Pancreas (tissue), 10 donors: ENCODE results near the gene CDKN1B. TPM values are rescaled to one million over a fixed set of nuclear protein-coding genes. Genes with fewer than 3 reads are reported as not detected.

Experiments
- ATAC-seq, 4 donors: fragments of 200-7000 bp; cut with Tn5 transposase; one replicate each; pipeline versions ENCODE4 v1.8.0 to v1.9.1; 2020; ENCODE audit warnings: mild to moderate bottlenecking in 4 of 4, moderate library complexity in 4 of 4
- DNase-seq, 6 donors: peaks; one replicate each; pipeline ENCODE4 v3.0.0-alpha.2; 2020
- FAIRE-seq: peaks from 2 replicates; lab custom pipeline; 2012; peaks lifted over from hg19 to GRCh38; lab: Jason Lieb, UNC
- H3K27ac ChIP-seq, 4 donors: fragments of 200-600 bp; sonication (generic); 1 replicate in 3 of 4; 2 replicates in 1 of 4; pipeline versions ENCODE4 v1.5.0 to v1.8.0; 2020
- H3K27me3 ChIP-seq, 4 donors: fragments of 200-600 bp; one replicate each; pipeline ENCODE4 v1.8.0; 2021
- H3K36me3 ChIP-seq, 3 donors: fragments of 200-600 bp; sonication (generic) in 1 of 3; one replicate each; pipeline versions ENCODE4 v1.5.0 to v1.8.0; 2020 to 2021
- H3K4me1 ChIP-seq, 3 donors: fragments of 200-600 bp; one replicate each; pipeline ENCODE4 v1.8.0; 2021
- H3K4me3 ChIP-seq, 4 donors: fragments of 200-600 bp; sonication (generic) in 2 of 4; one replicate each; pipeline versions ENCODE4 v1.5.0 to v1.8.0; 2020 to 2021
- H3K9me3 ChIP-seq, 4 donors: fragments of 200-600 bp; one replicate each; pipeline ENCODE4 v1.8.0; 2021
- CTCF ChIP-seq, 4 donors: fragments of 200-600 bp; sonication (generic) in 3 of 4; IDR thresholded peaks; one replicate each; pipeline versions ENCODE4 v1.5.0 to v1.8.0; 2021; ENCODE audit warnings: antibody characterized with exemption in 4 of 4
- WGBS, 2 donors: extraction: QIAGEN DNeasy Blood & Tissue Kit; methylation state at CpG; one replicate each; pipeline ENCODE4 v1.1.7; 2013; 5-methylcytosine and 5-hydroxymethylcytosine counted together
- intact Hi-C, 3 donors: fragments of 100-400 bp; cut with DNase I; formaldehyde crosslinking; loops; one replicate each; pipeline versions ENCODE4 v1.11.1 to v1.14.2; 2022
- polyA plus RNA-seq, 2 donors: library from polyadenylated mRNA; stranded (reverse); fragments of 200-250 nt; gene quantifications; one replicate each; pipeline ENCODE4 v1.2.3, GENCODE V29; 2013
- total RNA-seq, 6 donors: library from RNA; stranded (reverse); fragmentation: NEBNext Ultra II Directional in 4 of 6; extraction: Animal tissue kit (Norgen Biotek cat#: 25700) in 4 of 6; gene quantifications; one replicate each; pipeline versions ENCODE4 v1.2.1 to v1.2.4, GENCODE V29; 2021 to 2023
- donor health status: healthy with polysubstance abuse.
- donor health status: DM: no; HTN: no; CAD: no; lungs with moderate emphysema.
- donor health status: DM: no; HTN: no; CAD: no.
- donor health status: control.
- donor health status: control.
- donor health status: Bipolar disorder and iron deficiency.
- donor health status: DM: yes; HTN: yes; CAD: no.
- donor health status: DM: no; HTN: no; CAD: no.
- donor health status: DM: no; HTN: no; CAD: no.
- donor health status: DM: yes; HTN: yes; CAD: no.

CDKN1B gene
- total and polyA plus RNA-seq, 8 donors: 12.1 to 23.7 (median 16.9) TPM

GRCh38 chr12:12715459-12716150 is 1.6 kb upstream of the CDKN1B start:
- ATAC-seq (no peak), FAIRE-seq (no peak)

DNA sequence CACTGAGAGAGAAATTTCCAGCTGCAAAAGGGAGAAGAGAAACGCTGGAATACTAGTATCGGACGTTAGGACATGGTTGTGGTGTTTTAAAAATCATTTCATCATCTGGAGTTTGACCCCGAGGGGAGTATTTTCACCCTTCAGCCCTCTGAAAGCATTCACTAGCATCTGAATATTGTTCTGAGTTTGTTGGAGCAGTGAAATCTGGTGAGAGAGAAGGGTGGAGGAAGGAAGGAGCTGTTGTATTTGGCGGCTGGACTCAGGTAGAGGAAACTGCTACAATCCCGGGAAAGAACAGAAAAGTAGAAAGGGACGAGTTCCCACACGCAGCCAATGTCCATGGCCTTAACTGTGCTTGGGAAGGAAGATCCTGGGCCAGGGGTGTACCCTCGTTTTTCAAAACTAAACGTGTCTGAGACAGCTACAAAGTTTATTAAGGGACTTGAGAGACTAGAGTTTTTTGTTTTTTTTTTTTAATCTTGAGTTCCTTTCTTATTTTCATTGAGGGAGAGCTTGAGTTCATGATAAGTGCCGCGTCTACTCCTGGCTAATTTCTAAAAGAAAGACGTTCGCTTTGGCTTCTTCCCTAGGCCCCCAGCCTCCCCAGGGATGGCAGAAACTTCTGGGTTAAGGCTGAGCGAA is 896 bp upstream of the CDKN1B start:
- H3K4me3 ChIP-seq: peak overlapping the region; percentile 75 to 89 (median 82)
- H3K9me3 ChIP-seq: no peaks in the 10 kb centered on the region
- H3K4me1 ChIP-seq: peaks cover 6 to 43% (median 38%) of the 10 kb centered on the region in 3 donors
- 5 to 7% methylated on average over 15 of the region's 15 CpGs for WGBS, 2 donors
- DNase-seq: no peak
- H3K27ac ChIP-seq: peak overlapping the region; percentile 98 to 100 (median 99)
- FAIRE-seq: no peak
- intact Hi-C loops: loop anchor here in 1 of 3 donors (10.0 kb wide), 1 partner anchor 341 kb away; no protein-coding TSS in a partner anchor
- ATAC-seq: peak in 1 of 4 donors; percentile 2
- no peaks in the 10 kb centered on the region for H3K27me3 ChIP-seq
- no peak for TF ChIP-seq CTCF (IDR thresholded peaks at IDR 0.05)
- peaks cover 0 to 4% (median 2%) of the 10 kb centered on the region in 3 donors for H3K36me3 ChIP-seq

More at GRCh38 chr12:12715459-12716150, 1.6 kb upstream of the CDKN1B start:
- WGBS, 2 donors: 56 to 70% methylated on average over 10 of the region's 10 CpGs
- Histone ChIP-seq H3K9me3 (no peaks in the 10 kb centered on the region), H3K36me3 (peaks cover 0 to under 1% (median 0%) of the 10 kb centered on the region in 3 donors), H3K4me3 (peak overlapping the region in 1 of 4 donors; percentile 75), H3K4me1 (peaks cover 4 to 37% (median 31%) of the 10 kb centered on the region in 3 donors), H3K27me3 (no peaks in the 10 kb centered on the region), H3K27ac (peak overlapping the region; percentile 98 to 100 (median 99))
- intact Hi-C loops: loop anchor here in 1 of 3 donors (10.0 kb wide), 1 partner anchor 341 kb away; no protein-coding TSS in a partner anchor
- no peak for TF ChIP-seq CTCF (IDR thresholded peaks at IDR 0.05)
- no peak for DNase-seq

DNA sequence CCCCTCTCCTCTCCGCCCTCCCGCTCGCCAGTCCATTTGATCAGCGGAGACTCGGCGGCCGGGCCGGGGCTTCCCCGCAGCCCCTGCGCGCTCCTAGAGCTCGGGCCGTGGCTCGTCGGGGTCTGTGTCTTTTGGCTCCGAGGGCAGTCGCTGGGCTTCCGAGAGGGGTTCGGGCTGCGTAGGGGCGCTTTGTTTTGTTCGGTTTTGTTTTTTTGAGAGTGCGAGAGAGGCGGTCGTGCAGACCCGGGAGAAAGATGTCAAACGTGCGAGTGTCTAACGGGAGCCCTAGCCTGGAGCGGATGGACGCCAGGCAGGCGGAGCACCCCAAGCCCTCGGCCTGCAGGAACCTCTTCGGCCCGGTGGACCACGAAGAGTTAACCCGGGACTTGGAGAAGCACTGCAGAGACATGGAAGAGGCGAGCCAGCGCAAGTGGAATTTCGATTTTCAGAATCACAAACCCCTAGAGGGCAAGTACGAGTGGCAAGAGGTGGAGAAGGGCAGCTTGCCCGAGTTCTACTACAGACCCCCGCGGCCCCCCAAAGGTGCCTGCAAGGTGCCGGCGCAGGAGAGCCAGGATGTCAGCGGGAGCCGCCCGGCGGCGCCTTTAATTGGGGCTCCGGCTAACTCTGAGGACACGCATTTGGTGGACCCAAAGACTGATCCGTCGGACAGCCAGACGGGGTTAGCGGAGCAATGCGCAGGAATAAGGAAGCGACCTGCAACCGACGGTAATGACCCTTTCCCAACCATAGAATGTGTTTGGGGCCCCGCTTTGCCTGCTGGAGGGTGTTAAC is 615 bp downstream of the CDKN1B start:
- 0% methylated on average over 57 to 62 of the region's 62 CpGs for WGBS, 2 donors
- peak overlapping the region; percentile 75 to 89 (median 82) for H3K4me3 ChIP-seq
- intact Hi-C loops: loop anchor here in 1 of 3 donors (10.0 kb wide), 1 partner anchor 343 kb away; no protein-coding TSS in a partner anchor
- H3K4me1 ChIP-seq: peaks cover 10 to 51% (median 45%) of the 10 kb centered on the region in 3 donors
- no peak for TF ChIP-seq CTCF (IDR thresholded peaks at IDR 0.05)
- no peaks in the 10 kb centered on the region for H3K9me3 ChIP-seq
- peaks cover 0 to 9% (median 4%) of the 10 kb centered on the region in 3 donors for H3K36me3 ChIP-seq
- ATAC-seq (peak; percentile 30 to 47 (median 40)), DNase-seq (peak; percentile 23 to 87 (median 56)), FAIRE-seq (no peak)
- H3K27me3 ChIP-seq: no peaks in the 10 kb centered on the region
- peak overlapping the region; percentile 98 to 100 (median 99) for H3K27ac ChIP-seq

DNA sequence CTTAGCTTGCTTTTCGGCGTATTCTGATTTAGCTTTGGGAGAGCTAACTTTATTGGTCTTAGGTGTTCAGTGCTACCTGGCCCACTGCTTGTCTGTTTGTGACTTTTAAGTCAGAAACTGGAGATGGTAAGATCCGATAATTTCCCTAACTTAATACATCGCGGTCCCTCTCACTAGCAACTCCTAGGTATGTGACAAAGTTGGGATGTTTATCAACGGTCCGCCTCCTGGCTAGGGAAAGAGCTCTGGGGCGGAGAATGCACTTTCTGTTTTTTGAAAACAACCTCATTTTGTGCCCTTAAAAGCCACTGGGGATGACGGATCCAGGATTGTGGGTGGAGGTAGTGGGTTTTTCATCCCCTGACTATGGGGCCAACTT is 1.2 kb downstream of the CDKN1B start:
- Histone ChIP-seq H3K36me3 (peaks cover 0 to 9% (median 4%) of the 10 kb centered on the region in 3 donors), H3K4me1 (peaks cover 10 to 51% (median 45%) of the 10 kb centered on the region in 3 donors), H3K9me3 (no peaks in the 10 kb centered on the region), H3K27me3 (no peaks in the 10 kb centered on the region), H3K27ac (peak overlapping the region; percentile 98 to 100 (median 99)), H3K4me3 (peak overlapping the region; percentile 75 to 89 (median 82))
- TF ChIP-seq CTCF (IDR thresholded peaks at IDR 0.05): no peak
- DNase-seq (no peak), FAIRE-seq (no peak), ATAC-seq (no peak)
- WGBS, 2 donors: 0% methylated on average over 9 of the region's 9 CpGs
- intact Hi-C loops: loop anchor here in 1 of 3 donors (10.0 kb wide), 1 partner anchor 344 kb away; no protein-coding TSS in a partner anchor
